T-helper 2 cell treated with Interferon-gamma antibody and Interleukin-4, amounts not matched to agents 5 μg/mL and 100 μg/mL, for 36 hours (primary cell): ENCODE measurements around the gene MEAK7.

ENCODE experiments used
- DNase-seq: peaks from one replicate; pipeline ENCODE4 v3.0.0; 2021; ENCODE audit warnings: low spot score
- H3K27ac Mint-ChIP-seq: one replicate; pipeline ENCODE4 v1.8.0; 2021; ENCODE audit warnings: mild to moderate bottlenecking, mixed read lengths
- H3K27me3 Mint-ChIP-seq: one replicate; pipeline ENCODE4 v1.8.0; 2021; ENCODE audit warnings: low read depth, mixed read lengths
- H3K36me3 Mint-ChIP-seq: one replicate; pipeline ENCODE4 v1.8.0; 2021; ENCODE audit warnings: low read depth, mixed read lengths
- H3K4me1 Mint-ChIP-seq: one replicate; pipeline ENCODE4 v1.8.0; 2021; ENCODE audit warnings: low read depth, mixed read lengths
- H3K4me3 Mint-ChIP-seq: one replicate; pipeline ENCODE4 v1.8.0; 2022; ENCODE audit warnings: mild to moderate bottlenecking, moderate library complexity, mixed read lengths
- H3K9me3 Mint-ChIP-seq: one replicate; pipeline ENCODE4 v1.8.0; 2021; ENCODE audit warnings: mixed read lengths

The MEAK7 gene

DNA sequence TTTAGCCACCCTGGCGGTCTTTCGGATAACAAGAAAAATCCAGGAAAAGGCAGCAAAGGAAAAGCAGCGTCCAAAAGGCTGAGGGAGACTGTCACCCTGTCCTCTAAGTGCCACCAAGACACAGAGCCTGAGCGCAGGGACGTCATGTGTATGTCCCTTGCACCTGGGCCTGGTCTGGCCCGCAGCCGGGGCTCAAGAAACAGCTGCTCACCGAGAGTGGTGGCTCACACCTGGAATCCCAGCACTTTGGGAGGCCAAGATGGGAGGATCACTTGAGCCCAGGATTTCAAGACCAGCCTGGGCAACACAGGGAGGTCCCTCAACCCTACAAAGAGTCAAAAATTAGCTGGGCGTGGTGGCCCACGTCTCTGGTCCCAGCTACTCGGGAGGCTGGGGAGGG lies 9.2 kb upstream of the MEAK7 start:
- no peak for DNase-seq
- Mint-ChIP-seq H3K27me3 (no peaks in the 10 kb centered on the region), H3K4me1 (peaks cover 68% of the 10 kb centered on the region)

GRCh38 chr16:84513123-84513522 lies 8.7 kb upstream of the MEAK7 start:
- Mint-ChIP-seq H3K4me3 (peak overlapping the region; percentile 43), H3K36me3 (peaks cover 38% of the 10 kb centered on the region), H3K27me3 (no peaks in the 10 kb centered on the region), H3K4me1 (peaks cover 69% of the 10 kb centered on the region), H3K27ac (peak overlapping the region; percentile 98), H3K9me3 (no peaks in the 10 kb centered on the region)
- DNase-seq: no peak

More for the DNA sequence above, 9.2 kb upstream of the MEAK7 start:
- peak overlapping the region; percentile 98 for H3K27ac Mint-ChIP-seq
- H3K9me3 Mint-ChIP-seq: no peaks in the 10 kb centered on the region
- peaks cover 35% of the 10 kb centered on the region for H3K36me3 Mint-ChIP-seq
- peak overlapping the region; percentile 84 for H3K4me3 Mint-ChIP-seq

- Mint-ChIP-seq H3K27ac (peak overlapping the region; percentile 83), H3K9me3 (no peaks in the 10 kb centered on the region), H3K36me3 (peaks cover 41% of the 10 kb centered on the region), H3K27me3 (no peaks in the 10 kb centered on the region), H3K4me3 (peak overlapping the region; percentile 57), H3K4me1 (peaks cover 72% of the 10 kb centered on the region)
- no peak for DNase-seq
Measured at GRCh38 chr16:84511831-84512230, 7.4 kb upstream of the MEAK7 start.

DNA sequence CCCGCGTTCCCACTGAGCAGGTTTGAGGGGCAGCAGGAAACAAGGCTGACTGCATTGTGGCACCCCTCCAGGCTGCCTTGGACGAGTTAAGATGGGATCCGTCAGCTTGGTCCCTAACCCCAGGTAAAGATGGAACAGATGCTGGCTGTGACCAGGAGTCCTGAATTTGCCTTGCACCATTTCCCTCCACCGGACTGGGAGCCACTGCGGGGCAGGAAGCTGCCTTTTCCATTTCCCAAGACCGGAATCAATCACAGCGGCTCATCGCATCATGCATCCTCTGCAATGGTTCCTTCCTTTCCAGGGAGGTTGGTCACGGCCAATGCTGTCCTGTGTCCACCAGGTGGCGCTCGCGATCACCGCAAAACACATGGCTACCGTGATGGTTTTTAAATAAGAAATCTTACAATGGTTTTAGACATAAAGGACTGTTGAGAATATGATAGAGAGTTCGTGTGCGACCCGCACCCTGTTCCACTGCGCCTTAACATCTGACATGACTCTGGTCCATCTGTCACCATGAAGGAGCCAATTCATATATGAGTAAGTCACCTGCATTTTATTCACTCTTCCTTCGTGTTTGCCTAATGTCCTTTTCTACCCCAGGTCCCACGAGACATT lies 6.8 kb upstream of the MEAK7 start:
- Mint-ChIP-seq H3K9me3 (no peaks in the 10 kb centered on the region), H3K27me3 (no peaks in the 10 kb centered on the region), H3K27ac (peak overlapping the region; percentile 83), H3K4me1 (peaks cover 70% of the 10 kb centered on the region), H3K36me3 (peaks cover 36% of the 10 kb centered on the region), H3K4me3 (peak overlapping the region; percentile 57)
- peak; percentile 76 for DNase-seq

- Mint-ChIP-seq H3K27ac (no peak overlapping the region), H3K4me3 (no peak overlapping the region), H3K9me3 (no peaks in the 10 kb centered on the region), H3K36me3 (peaks cover 31% of the 10 kb centered on the region), H3K27me3 (no peaks in the 10 kb centered on the region), H3K4me1 (peaks cover 69% of the 10 kb centered on the region)
- DNase-seq: no peak
Measured at GRCh38 chr16:84509032-84509950, 4.8 kb upstream of the MEAK7 start.

DNA sequence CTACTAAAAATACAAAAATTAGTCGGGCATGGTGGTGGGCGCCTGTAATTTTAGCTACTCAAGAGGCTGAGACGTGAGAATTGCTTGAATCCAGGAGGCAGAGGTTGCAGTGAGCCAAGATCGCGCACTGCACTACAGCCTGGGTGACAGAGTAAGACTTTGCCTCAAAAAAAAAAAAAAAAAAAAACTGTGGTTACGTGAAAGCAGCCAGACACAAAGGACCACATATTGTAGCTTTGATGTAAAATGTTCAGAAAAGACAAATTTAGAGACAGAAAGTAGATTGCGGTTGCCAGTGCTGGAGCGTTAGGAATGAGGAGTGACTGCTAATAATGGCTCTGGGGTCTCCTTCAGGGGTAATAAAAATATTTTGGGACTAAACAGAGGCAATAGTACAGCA lies 4.0 kb upstream of the MEAK7 start:
- Mint-ChIP-seq H3K9me3 (no peaks in the 10 kb centered on the region), H3K27me3 (no peaks in the 10 kb centered on the region), H3K36me3 (peaks cover 28% of the 10 kb centered on the region), H3K27ac (peak overlapping the region; percentile 78), H3K4me1 (peaks cover 68% of the 10 kb centered on the region), H3K4me3 (peak overlapping the region; percentile 42)
- DNase-seq: no peak

- H3K4me3 Mint-ChIP-seq: peak overlapping the region; percentile 81
- H3K27me3 Mint-ChIP-seq: no peaks in the 10 kb centered on the region
- H3K9me3 Mint-ChIP-seq: no peaks in the 10 kb centered on the region
- peaks cover 61% of the 10 kb centered on the region for H3K4me1 Mint-ChIP-seq
- peaks cover 20% of the 10 kb centered on the region for H3K36me3 Mint-ChIP-seq
- DNase-seq: no peak
- peak overlapping the region; percentile 91 for H3K27ac Mint-ChIP-seq
Measured at GRCh38 chr16:84507011-84507982, 2.8 kb upstream of the MEAK7 start.

- Mint-ChIP-seq H3K36me3 (peaks cover 12% of the 10 kb centered on the region), H3K4me1 (peaks cover 48% of the 10 kb centered on the region), H3K4me3 (peak overlapping the region; percentile 85), H3K9me3 (no peaks in the 10 kb centered on the region), H3K27ac (peak overlapping the region; percentile 85), H3K27me3 (no peaks in the 10 kb centered on the region)
- no peak for DNase-seq
Measured at GRCh38 chr16:84505249-84506187, 1.1 kb upstream of the MEAK7 start.

DNA sequence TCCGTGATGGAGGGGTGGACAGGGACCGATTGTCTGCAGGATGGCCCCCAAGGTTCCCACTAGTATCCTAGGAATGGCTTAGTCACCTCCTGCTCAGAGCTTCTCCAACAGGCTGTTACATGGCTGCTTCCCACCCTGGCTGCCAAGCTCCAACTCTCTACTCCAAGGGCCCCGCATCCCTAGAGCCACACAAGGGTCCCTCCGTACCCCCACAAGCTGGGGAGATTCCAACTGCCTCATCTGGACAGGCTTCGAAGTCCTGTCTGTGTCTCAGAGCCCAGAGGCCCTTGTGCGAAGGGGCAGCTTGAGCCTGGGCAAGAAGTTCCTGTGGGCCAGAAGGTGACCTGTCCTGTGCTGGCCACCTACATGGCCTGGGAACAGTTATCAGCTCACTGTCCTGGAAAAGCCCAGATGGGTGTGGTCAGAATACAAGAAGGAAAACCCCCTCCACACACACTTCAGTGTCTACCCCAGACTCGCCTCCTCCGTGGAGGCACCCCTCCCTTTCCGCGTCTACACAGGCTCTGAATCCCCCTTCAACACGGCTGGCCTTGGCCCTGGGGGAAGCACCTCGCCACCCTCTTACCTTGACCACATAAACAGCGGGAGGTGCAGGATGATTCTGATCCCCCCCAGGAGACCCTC lies 586 bp downstream of the MEAK7 start:
- H3K4me1 Mint-ChIP-seq: peaks cover 45% of the 10 kb centered on the region

GRCh38 chr16:84502581-84502980 lies 1.9 kb downstream of the MEAK7 start:
- Mint-ChIP-seq H3K36me3 (peaks cover 23% of the 10 kb centered on the region), H3K27me3 (no peaks in the 10 kb centered on the region), H3K4me1 (peaks cover 33% of the 10 kb centered on the region), H3K9me3 (no peaks in the 10 kb centered on the region), H3K27ac (peak overlapping the region; percentile 41), H3K4me3 (no peak overlapping the region)
- DNase-seq: no peak

More for the DNA sequence above, 586 bp downstream of the MEAK7 start:
- Mint-ChIP-seq H3K9me3 (no peaks in the 10 kb centered on the region), H3K36me3 (peaks cover 21% of the 10 kb centered on the region), H3K27ac (no peak overlapping the region), H3K27me3 (no peaks in the 10 kb centered on the region), H3K4me3 (peak overlapping the region; percentile 61)
- DNase-seq: no peak

GRCh38 chr16:84502075-84502474 lies 2.4 kb downstream of the MEAK7 start:
- no peak for DNase-seq
- Mint-ChIP-seq H3K27me3 (no peaks in the 10 kb centered on the region), H3K36me3 (peaks cover 25% of the 10 kb centered on the region), H3K4me3 (no peak overlapping the region), H3K9me3 (no peaks in the 10 kb centered on the region), H3K27ac (no peak overlapping the region), H3K4me1 (peaks cover 28% of the 10 kb centered on the region)

DNA sequence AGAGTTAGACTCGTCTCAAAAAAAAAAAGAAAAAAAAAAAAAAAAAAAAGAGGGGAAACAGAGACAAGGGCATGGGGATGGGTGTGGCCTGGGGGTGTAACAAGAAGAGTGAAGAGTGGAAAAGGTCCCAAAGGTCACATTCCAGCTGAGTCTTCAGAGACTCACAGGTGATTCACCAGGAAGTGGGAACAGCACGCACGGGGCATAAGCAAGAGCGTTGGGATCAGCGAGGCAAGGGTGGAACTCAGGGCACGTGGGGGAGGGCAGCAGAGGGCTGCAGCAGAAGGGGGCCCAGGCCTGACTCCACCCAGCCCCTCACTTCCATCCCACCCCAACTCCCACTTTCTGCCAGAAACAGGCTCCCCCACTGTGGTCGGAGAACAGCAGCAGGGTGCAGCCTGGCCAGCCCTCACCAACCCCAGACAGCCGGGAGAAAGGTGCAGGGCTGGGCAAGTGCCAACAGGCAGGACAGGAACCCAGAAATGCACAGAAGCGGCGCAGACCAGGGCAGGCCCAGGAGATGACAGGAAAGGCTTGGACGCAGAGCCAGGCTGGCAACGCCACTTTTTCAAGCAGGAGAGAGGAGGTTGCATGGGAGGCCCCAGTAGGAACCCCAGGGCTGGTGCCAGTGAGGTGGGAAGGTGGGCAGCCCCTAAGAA lies 3.3 kb downstream of the MEAK7 start:
- DNase-seq: no peak
- Mint-ChIP-seq H3K27ac (no peak overlapping the region), H3K9me3 (no peaks in the 10 kb centered on the region), H3K4me3 (no peak overlapping the region), H3K36me3 (peaks cover 33% of the 10 kb centered on the region), H3K27me3 (no peaks in the 10 kb centered on the region), H3K4me1 (peaks cover 22% of the 10 kb centered on the region)
